Smooth muscle cell (in vitro differentiated cells): ENCODE data around the gene NECAB3. TPM values are rescaled to one million over a fixed set of nuclear protein-coding genes. Genes with fewer than 3 reads are reported as not detected.

Experiments
- DNase-seq: peaks from one replicate; lab custom pipeline; 2025; ENCODE audit not compliant: unreplicated experiment; lab: John Stamatoyannopoulos, UW
- H2AFZ ChIP-seq: fragments of 200-600 bp; sonication (generic); 2 replicates; pipeline ENCODE4 v1.6.0; 2016; ENCODE audit warnings: antibody characterized with exemption, low read depth, mild to moderate bottlenecking
- H3F3A ChIP-seq: fragments of 200-600 bp; sonication (generic); 2 replicates; pipeline ENCODE4 v1.6.0; 2017; ENCODE audit warnings: antibody characterized with exemption, low read depth
- H3K27ac ChIP-seq: fragments of 200-600 bp; sonication (generic); 2 replicates; pipeline ENCODE4 v1.5.1; 2016; ENCODE audit warnings: low read depth, mild to moderate bottlenecking
- H3K27me3 ChIP-seq: fragments of 200-600 bp; sonication (generic); 2 replicates; pipeline ENCODE4 v1.6.1; 2016; ENCODE audit warnings: low read depth, mild to moderate bottlenecking
- H3K36me3 ChIP-seq: fragments of 200-600 bp; sonication (generic); 2 replicates; pipeline ENCODE4 v1.5.1; 2016; ENCODE audit warnings: low read depth
- H3K4me1 ChIP-seq: fragments of 200-600 bp; sonication (generic); 2 replicates; pipeline ENCODE4 v1.5.1; 2016; ENCODE audit warnings: low read depth
- H3K4me2 ChIP-seq: fragments of 200-600 bp; sonication (generic); 2 replicates; pipeline ENCODE4 v1.6.0; 2016; ENCODE audit warnings: mild to moderate bottlenecking
- H3K4me3 ChIP-seq: fragments of 200-600 bp; sonication (generic); 2 replicates; pipeline ENCODE4 v1.5.1; 2016; ENCODE audit warnings: mild to moderate bottlenecking
- H3K79me2 ChIP-seq: fragments of 200-600 bp; sonication (generic); 2 replicates; pipeline ENCODE4 v1.6.0; 2016; ENCODE audit warnings: low read depth, mild to moderate bottlenecking
- H3K9ac ChIP-seq: fragments of 200-600 bp; sonication (generic); 2 replicates; pipeline ENCODE4 v1.6.0; 2016; ENCODE audit warnings: low read depth
- H3K9me3 ChIP-seq: fragments of 200-600 bp; sonication (generic); replicated peaks from 2 replicates; pipeline ENCODE4 v1.5.1; 2016; ENCODE audit warnings: low read depth
- H4K20me1 ChIP-seq: fragments of 200-600 bp; sonication (generic); 2 replicates; pipeline ENCODE4 v1.6.0; 2016; ENCODE audit warnings: low read depth
- WGBS: methylation state at CpG from one replicate; pipeline ENCODE4 v1.1.7; 2016; ENCODE audit warnings: low lambda C conversion rate; 5-methylcytosine and 5-hydroxymethylcytosine counted together
- polyA plus RNA-seq: library from polyadenylated mRNA; unstranded; fragments of >200 nt; fragmentation: Nextera tagmentation; extraction: Ambion mirVana; gene quantifications from 2 replicates; pipeline ENCODE4 v1.2.1, GENCODE V29; 2016
- total RNA-seq: library from RNA; depleted of rRNA; stranded (reverse); fragments of >200 nt; gene quantifications from 2 replicates; pipeline ENCODE4 v1.2.3, GENCODE V29; 2014
- TF ChIP-seq, protein P1 (sequence below): fragments of 200-600 bp; sonication (generic); IDR thresholded peaks from 2 replicates; pipeline ENCODE4 v1.5.1; 2017; ENCODE audit warnings: borderline replicate concordance, mild to moderate bottlenecking, antibody characterized with exemption; ENCODE audit not compliant: insufficient read depth, poor library complexity, severe bottlenecking

NECAB3 gene
- total and polyA plus RNA-seq, 2 experiments from 2014 or later: 20.3 to 25.8 TPM

DNA sequence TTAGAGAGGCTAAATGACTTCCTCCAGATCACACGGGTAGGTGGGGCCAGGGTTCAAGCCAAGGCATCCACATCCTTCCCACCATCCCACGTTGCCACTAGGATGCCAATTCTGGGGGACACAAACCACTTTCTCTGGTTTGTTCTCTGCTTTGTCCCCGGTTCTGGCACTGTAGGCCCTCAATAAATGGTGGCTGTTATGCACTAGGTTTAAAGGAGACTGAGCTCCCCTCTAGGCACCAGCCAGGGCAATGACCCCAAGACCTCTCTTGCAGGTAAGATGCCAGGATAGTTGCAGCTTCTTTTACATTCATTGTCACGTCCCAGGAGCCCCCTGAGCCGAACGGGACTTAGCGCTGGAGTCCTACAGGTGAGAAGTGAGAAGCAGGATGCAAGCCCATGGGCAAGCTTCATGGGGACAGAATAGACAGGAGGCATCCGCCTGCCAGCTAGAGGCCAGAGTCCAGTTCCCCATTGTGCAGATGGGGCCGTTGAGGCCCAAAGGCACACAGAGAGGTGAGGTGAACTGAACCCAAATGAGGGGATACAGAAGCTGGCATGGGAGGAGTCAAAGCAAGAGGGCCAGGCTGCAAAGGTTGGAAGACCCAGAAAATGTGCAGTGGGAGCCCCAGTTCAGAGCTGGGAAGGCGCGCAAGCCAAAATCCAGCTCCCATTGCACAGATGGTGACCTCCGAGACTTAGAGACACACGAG, 45.2 kb upstream of the NECAB3 start:
- H2AFZ ChIP-seq: peak overlapping the region; percentile 90
- H3K4me2 ChIP-seq: peak overlapping the region; percentile 85
- H3K79me2 ChIP-seq: no peaks in the 10 kb centered on the region
- no peaks in the 10 kb centered on the region for H4K20me1 ChIP-seq
- no peaks in the 10 kb centered on the region for H3K4me1 ChIP-seq
- H3K36me3 ChIP-seq: no peaks in the 10 kb centered on the region
- peak overlapping the region; percentile 67 for H3K4me3 ChIP-seq
- H3K27me3 ChIP-seq: no peaks in the 10 kb centered on the region
- DNase-seq: no peak
- H3K9me3 ChIP-seq: no peaks in the 10 kb centered on the region
- 86% methylated on average over 13 of the region's 13 CpGs for WGBS
- TF ChIP-seq, protein P1, sequence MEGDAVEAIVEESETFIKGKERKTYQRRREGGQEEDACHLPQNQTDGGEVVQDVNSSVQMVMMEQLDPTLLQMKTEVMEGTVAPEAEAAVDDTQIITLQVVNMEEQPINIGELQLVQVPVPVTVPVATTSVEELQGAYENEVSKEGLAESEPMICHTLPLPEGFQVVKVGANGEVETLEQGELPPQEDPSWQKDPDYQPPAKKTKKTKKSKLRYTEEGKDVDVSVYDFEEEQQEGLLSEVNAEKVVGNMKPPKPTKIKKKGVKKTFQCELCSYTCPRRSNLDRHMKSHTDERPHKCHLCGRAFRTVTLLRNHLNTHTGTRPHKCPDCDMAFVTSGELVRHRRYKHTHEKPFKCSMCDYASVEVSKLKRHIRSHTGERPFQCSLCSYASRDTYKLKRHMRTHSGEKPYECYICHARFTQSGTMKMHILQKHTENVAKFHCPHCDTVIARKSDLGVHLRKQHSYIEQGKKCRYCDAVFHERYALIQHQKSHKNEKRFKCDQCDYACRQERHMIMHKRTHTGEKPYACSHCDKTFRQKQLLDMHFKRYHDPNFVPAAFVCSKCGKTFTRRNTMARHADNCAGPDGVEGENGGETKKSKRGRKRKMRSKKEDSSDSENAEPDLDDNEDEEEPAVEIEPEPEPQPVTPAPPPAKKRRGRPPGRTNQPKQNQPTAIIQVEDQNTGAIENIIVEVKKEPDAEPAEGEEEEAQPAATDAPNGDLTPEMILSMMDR: no peak
- no peak overlapping the region for H3K27ac ChIP-seq
- no peak overlapping the region for H3K9ac ChIP-seq
- H3F3A ChIP-seq: no peaks in the 10 kb centered on the region

GRCh38 chr20:33716498-33716897, 42.3 kb upstream of the NECAB3 start:
- 94% methylated on average over 2 of the region's 2 CpGs for WGBS

DNA sequence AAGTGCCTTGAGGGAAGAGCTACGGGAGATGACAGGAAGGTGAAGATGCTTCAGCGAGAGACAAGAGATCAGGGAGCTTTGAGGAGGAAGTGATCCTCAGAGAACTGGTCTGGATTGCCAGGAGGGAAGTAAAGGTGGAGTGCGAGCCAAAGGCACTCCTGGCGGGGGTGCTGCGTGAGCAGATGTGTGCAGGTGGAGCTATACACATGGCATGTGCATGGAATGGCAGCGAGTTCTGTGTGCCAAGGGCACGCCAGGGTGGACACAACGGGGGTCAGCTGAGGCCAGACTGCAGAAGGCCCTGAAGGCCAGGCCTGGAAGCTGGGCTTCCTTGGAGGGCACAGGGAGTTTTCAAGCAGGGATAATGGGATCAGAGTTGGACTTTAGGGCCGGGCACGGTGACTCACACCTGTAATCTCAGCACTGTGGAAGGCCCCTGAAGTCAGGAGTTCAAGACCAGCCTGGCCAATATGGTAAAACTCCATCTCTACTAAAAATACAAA, 39.7 kb upstream of the NECAB3 start:
- no peak overlapping the region for H3K4me2 ChIP-seq
- H3K9me3 ChIP-seq: no peaks in the 10 kb centered on the region
- H3K36me3 ChIP-seq: no peaks in the 10 kb centered on the region
- no peaks in the 10 kb centered on the region for H3K4me1 ChIP-seq
- H3K4me3 ChIP-seq: no peak overlapping the region
- H3K9ac ChIP-seq: no peak overlapping the region
- H4K20me1 ChIP-seq: no peaks in the 10 kb centered on the region
- WGBS: 91% methylated on average over 10 of the region's 10 CpGs
- no peak for DNase-seq
- no peak overlapping the region for H2AFZ ChIP-seq
- H3F3A ChIP-seq: no peaks in the 10 kb centered on the region
- no peaks in the 10 kb centered on the region for H3K79me2 ChIP-seq
- H3K27me3 ChIP-seq: no peaks in the 10 kb centered on the region
- TF ChIP-seq, protein P1: no peak
- H3K27ac ChIP-seq: no peak overlapping the region

More at GRCh38 chr20:33716498-33716897, 42.3 kb upstream of the NECAB3 start:
- Histone ChIP-seq H3K27me3 (no peaks in the 10 kb centered on the region), H3K79me2 (no peaks in the 10 kb centered on the region), H3K9me3 (no peaks in the 10 kb centered on the region), H3K27ac (no peak overlapping the region), H3K36me3 (no peaks in the 10 kb centered on the region), H4K20me1 (no peaks in the 10 kb centered on the region), H3K4me1 (no peaks in the 10 kb centered on the region), H3K9ac (no peak overlapping the region), H2AFZ (no peak overlapping the region), H3K4me3 (no peak overlapping the region), H3K4me2 (no peak overlapping the region), H3F3A (no peaks in the 10 kb centered on the region)
- TF ChIP-seq, protein P1: no peak
- DNase-seq: no peak

- Histone ChIP-seq H3K79me2 (no peaks in the 10 kb centered on the region), H3K4me3 (no peak overlapping the region), H3K9me3 (no peaks in the 10 kb centered on the region), H3K36me3 (no peaks in the 10 kb centered on the region), H3K27me3 (no peaks in the 10 kb centered on the region), H3K9ac (no peak overlapping the region), H2AFZ (no peak overlapping the region), H3K27ac (no peak overlapping the region), H4K20me1 (no peaks in the 10 kb centered on the region), H3K4me1 (no peaks in the 10 kb centered on the region), H3K4me2 (no peak overlapping the region), H3F3A (no peaks in the 10 kb centered on the region)
- WGBS: 91% methylated on average over 1 of the region's 1 CpG
- no peak for DNase-seq
- TF ChIP-seq, protein P1: no peak
Observed at GRCh38 chr20:33711446-33711738, 37.2 kb upstream of the NECAB3 start.
